GM18873 (cell line): Measurements from ENCODE around the gene GMPR2.

Experiments
- ATAC-seq: cut with Tn5 transposase; IDR thresholded peaks from one replicate; pipeline ENCODE4 v1.9.1; 2021; ENCODE audit warnings: mild to moderate bottlenecking, moderate library complexity, moderate number of reproducible peaks; ENCODE audit not compliant: unreplicated experiment, low FRiP score

GMPR2 gene

GRCh38 chr14:24281636-24282035 lies 48.9 kb downstream of the GMPR2 start:
- no peak for ATAC-seq

- no peak for ATAC-seq
These were observed 50.0 kb downstream of the GMPR2 start for GRCh38 chr14:24282736-24283135.

GRCh38 chr14:24283796-24284460 lies 51.2 kb downstream of the GMPR2 start:
- ATAC-seq, result no peak

GRCh38 chr14:24284501-24285035 lies 51.8 kb downstream of the GMPR2 start:
- no peak for ATAC-seq

- no peak for ATAC-seq
These were observed 52.6 kb downstream of the GMPR2 start for GRCh38 chr14:24285351-24285750.

- ATAC-seq, result no peak
These were observed 54.3 kb downstream of the GMPR2 start for GRCh38 chr14:24286996-24287395.
